ENCODE measurements around the gene TP53I13. TPM values are rescaled to one million over a fixed set of nuclear protein-coding genes. Genes with fewer than 3 reads are reported as not detected.
A peak's percentile ranks its signal among the peaks of the same experiment; 100 is the strongest.

TP53I13 gene
- total RNA-seq, 1 donor from 2014 or later, result 49.8 TPM

GRCh38 chr17:29608986-29609385 is 40.5 kb downstream of the TP53I13 start:
- H3K4me1 Mint-ChIP-seq (ENCODE audit: low read depth), result no peaks in the 10 kb centered on the region
- no peak for TF ChIP-seq CTCF (IDR thresholded peaks at IDR 0.05)
- peak; percentile 79 for DNase-seq (ENCODE audit: low spot score)
- H3K36me3 Mint-ChIP-seq (ENCODE audit: low read depth), result no peaks in the 10 kb centered on the region
- H3K27ac Mint-ChIP-seq (ENCODE audit: unreplicated experiment), result no peak overlapping the region
- no peak overlapping the region for H3K4me3 Mint-ChIP-seq (ENCODE audit: unreplicated experiment)
- no peaks in the 10 kb centered on the region for H3K27me3 Mint-ChIP-seq (ENCODE audit: low read depth)
- no peaks in the 10 kb centered on the region for H3K9me3 Mint-ChIP-seq (ENCODE audit: low read depth)

- Mint-ChIP-seq H3K9me3 (ENCODE audit: low read depth) (no peaks in the 10 kb centered on the region), H3K27ac (ENCODE audit: unreplicated experiment) (no peak overlapping the region), H3K4me1 (ENCODE audit: low read depth) (peaks cover 4% of the 10 kb centered on the region), H3K4me3 (ENCODE audit: unreplicated experiment) (no peak overlapping the region), H3K36me3 (ENCODE audit: low read depth) (no peaks in the 10 kb centered on the region), H3K27me3 (ENCODE audit: low read depth) (no peaks in the 10 kb centered on the region)
- TF ChIP-seq CTCF (IDR thresholded peaks at IDR 0.05), result no peak
- no peak for DNase-seq (ENCODE audit: low spot score)
Observed at GRCh38 chr17:29610395-29610794, 41.9 kb downstream of the TP53I13 start.

GRCh38 chr17:29611351-29612093 is 43.0 kb downstream of the TP53I13 start:
- DNase-seq (ENCODE audit: low spot score), result no peak
- Mint-ChIP-seq H3K4me1 (ENCODE audit: low read depth) (peaks cover 14% of the 10 kb centered on the region), H3K4me3 (ENCODE audit: unreplicated experiment) (no peak overlapping the region), H3K9me3 (ENCODE audit: low read depth) (no peaks in the 10 kb centered on the region), H3K36me3 (ENCODE audit: low read depth) (no peaks in the 10 kb centered on the region), H3K27me3 (ENCODE audit: low read depth) (no peaks in the 10 kb centered on the region), H3K27ac (ENCODE audit: unreplicated experiment) (no peak overlapping the region)
- TF ChIP-seq CTCF (IDR thresholded peaks at IDR 0.05), result no peak

GRCh38 chr17:29612094-29612403 is 43.5 kb downstream of the TP53I13 start:
- Mint-ChIP-seq H3K9me3 (ENCODE audit: low read depth) (no peaks in the 10 kb centered on the region), H3K4me3 (ENCODE audit: unreplicated experiment) (no peak overlapping the region), H3K36me3 (ENCODE audit: low read depth) (no peaks in the 10 kb centered on the region), H3K27ac (ENCODE audit: unreplicated experiment) (no peak overlapping the region), H3K27me3 (ENCODE audit: low read depth) (peaks cover under 1% of the 10 kb centered on the region), H3K4me1 (ENCODE audit: low read depth) (peaks cover 15% of the 10 kb centered on the region)
- TF ChIP-seq CTCF (IDR thresholded peaks at IDR 0.05), result no peak
- peak; percentile 83 for DNase-seq (ENCODE audit: low spot score)

GRCh38 chr17:29612404-29613280 is 44.1 kb downstream of the TP53I13 start:
- no peaks in the 10 kb centered on the region for H3K36me3 Mint-ChIP-seq (ENCODE audit: low read depth)
- H3K4me3 Mint-ChIP-seq (ENCODE audit: unreplicated experiment), result no peak overlapping the region
- H3K27me3 Mint-ChIP-seq (ENCODE audit: low read depth), result peaks cover 2% of the 10 kb centered on the region
- H3K9me3 Mint-ChIP-seq (ENCODE audit: low read depth), result no peaks in the 10 kb centered on the region
- DNase-seq (ENCODE audit: low spot score), result peak; percentile 91
- no peak for TF ChIP-seq CTCF (IDR thresholded peaks at IDR 0.05)
- no peak overlapping the region for H3K27ac Mint-ChIP-seq (ENCODE audit: unreplicated experiment)
- H3K4me1 Mint-ChIP-seq (ENCODE audit: low read depth), result peaks cover 20% of the 10 kb centered on the region

Data from chondrocyte (in vitro differentiated cells).